CMK (cell line): ENCODE results near the gene UBQLN4.
"Not testable (repeated sequence)": the region's sequence is repeated elsewhere in the genome, so short reads cannot be mapped to it uniquely, and the experiment has no call there.

ENCODE experiments used
- DNase-seq: peaks from one replicate; pipeline ENCODE4 v3.0.0-alpha.2; 2010; ENCODE audit warnings: low read depth

The UBQLN4 gene

GRCh38 chr1:156060937-156061636, 7.5 kb upstream of the UBQLN4 start, which contains the start of gene RAB25:
Gene RAB25, plus strand, starts transcription at chr1:156061160. Its CDS starts 241 bp downstream, at chr1:156061401.
- no peak for DNase-seq

GRCh38 chr1:156056326-156056849, 2.8 kb upstream of the UBQLN4 start:
- no peak for DNase-seq

- DNase-seq = no peak
Observed at GRCh38 chr1:156055281-156056048, 1.9 kb upstream of the UBQLN4 start.

GRCh38 chr1:156054500-156055280, 1.1 kb upstream of the UBQLN4 start, which contains the start of gene LAMTOR2:
Gene LAMTOR2, plus strand, starts transcription at chr1:156054782. Its CDS starts 108 bp downstream, at chr1:156054890.
- DNase-seq = peak; percentile 92

- DNase-seq = peak; percentile 66
Observed at GRCh38 chr1:156052862-156053767, 483 bp downstream of the UBQLN4 start.

GRCh38 chr1:156051011-156051725, 2.4 kb downstream of the UBQLN4 start:
- no peak for DNase-seq

GRCh38 chr1:156050376-156050775, 3.2 kb downstream of the UBQLN4 start:
- no peak for DNase-seq

- DNase-seq = no peak
Observed at GRCh38 chr1:156048663-156049258, 4.8 kb downstream of the UBQLN4 start.

GRCh38 chr1:156045076-156045475, 8.5 kb downstream of the UBQLN4 start:
- no peak for DNase-seq

GRCh38 chr1:156042828-156043227, 10.8 kb downstream of the UBQLN4 start:
- DNase-seq = no peak

GRCh38 chr1:156034991-156035390, 18.6 kb downstream of the UBQLN4 start:
- not testable (repeated sequence) for DNase-seq

- DNase-seq = no peak
Observed at GRCh38 chr1:156033011-156033410, 20.6 kb downstream of the UBQLN4 start.

GRCh38 chr1:156026588-156026987, 27.0 kb downstream of the UBQLN4 start:
- DNase-seq = no peak

GRCh38 chr1:156025876-156026275, 27.7 kb downstream of the UBQLN4 start:
- peak; percentile 17 for DNase-seq

GRCh38 chr1:156024801-156025200, 28.8 kb downstream of the UBQLN4 start:
- DNase-seq = no peak

- DNase-seq = no peak
Observed at GRCh38 chr1:156021954-156022353, 31.6 kb downstream of the UBQLN4 start.

- no peak for DNase-seq
Observed at GRCh38 chr1:156021093-156021428, 32.5 kb downstream of the UBQLN4 start.

GRCh38 chr1:156020293-156021092, 33.1 kb downstream of the UBQLN4 start, which contains the start of gene SSR2:
Gene SSR2, minus strand, starts transcription at chr1:156020951. Its CDS starts 784 bp downstream, at chr1:156020167.
- peak; percentile 88 for DNase-seq

- DNase-seq = no peak
Observed at GRCh38 chr1:156019946-156020292, 33.7 kb downstream of the UBQLN4 start.
